Midbrain (tissue), 1 donor: ENCODE results near the gene PTPRQ.
"Not testable (repeated sequence)": the region's sequence is repeated elsewhere in the genome, so short reads cannot be mapped to it uniquely, and the experiment has no call there.

ENCODE experiments used
- DNase-seq: peaks from one replicate; lab custom pipeline; 2025; lab: John Stamatoyannopoulos, UW

Gene PTPRQ

GRCh38 chr12:80443974-80444666 lies at the start of gene PTPRQ:
Gene PTPRQ, plus strand, starts transcription at chr12:80444235. Its CDS starts 111 bp downstream, at chr12:80444346.
- no peak for DNase-seq

- no peak for DNase-seq
Observed at GRCh38 chr12:80400571-80400991, 43.5 kb upstream of the PTPRQ start.

GRCh38 chr12:80401191-80401590 lies 42.8 kb upstream of the PTPRQ start:
- DNase-seq = no peak

- no peak for DNase-seq
Observed at GRCh38 chr12:80404629-80405028, 39.4 kb upstream of the PTPRQ start.

- no peak for DNase-seq
Observed at GRCh38 chr12:80406253-80406652, 37.8 kb upstream of the PTPRQ start.

- no peak for DNase-seq
Observed at GRCh38 chr12:80411787-80412186, 32.2 kb upstream of the PTPRQ start.

GRCh38 chr12:80412343-80412953 lies 31.6 kb upstream of the PTPRQ start:
- DNase-seq = peak; percentile 63

- DNase-seq = no peak
Observed at GRCh38 chr12:80413462-80413861, 30.6 kb upstream of the PTPRQ start.

- DNase-seq = no peak
Observed at GRCh38 chr12:80415466-80415865, 28.6 kb upstream of the PTPRQ start.

GRCh38 chr12:80419644-80420043 lies 24.4 kb upstream of the PTPRQ start:
- no peak for DNase-seq

- DNase-seq = no peak
Observed at GRCh38 chr12:80420075-80420474, 24.0 kb upstream of the PTPRQ start.

- DNase-seq = no peak
Observed at GRCh38 chr12:80422550-80422949, 21.5 kb upstream of the PTPRQ start.

- DNase-seq = no peak
Observed at GRCh38 chr12:80432061-80432460, 12.0 kb upstream of the PTPRQ start.

GRCh38 chr12:80441921-80442320 lies 2.1 kb upstream of the PTPRQ start:
- no peak for DNase-seq

GRCh38 chr12:80442426-80443222 lies 1.4 kb upstream of the PTPRQ start:
- DNase-seq = no peak

- DNase-seq = no peak
Observed at GRCh38 chr12:80445083-80445793, 1.2 kb downstream of the PTPRQ start.

- no peak for DNase-seq
Observed at GRCh38 chr12:80456513-80456912, 12.5 kb downstream of the PTPRQ start.

GRCh38 chr12:80460972-80461371 lies 16.9 kb downstream of the PTPRQ start:
- DNase-seq = no peak

GRCh38 chr12:80461851-80462250 lies 17.8 kb downstream of the PTPRQ start:
- not testable (repeated sequence) for DNase-seq

GRCh38 chr12:80469681-80470080 lies 25.6 kb downstream of the PTPRQ start:
- DNase-seq = no peak

GRCh38 chr12:80470403-80470802 lies 26.4 kb downstream of the PTPRQ start:
- DNase-seq = no peak

GRCh38 chr12:80472236-80472635 lies 28.2 kb downstream of the PTPRQ start:
- DNase-seq = no peak
